WTC11 (cell line): ENCODE measurements around the gene PARD3B. TPM values are rescaled to one million over a fixed set of nuclear protein-coding genes. Genes with fewer than 3 reads are reported as not detected.
A peak's percentile ranks its signal among the peaks of the same experiment; 100 is the strongest.

Source experiments
- ATAC-seq: fragments of 200-7000 bp; cut with Tn5 transposase; 2 replicates; pipeline ENCODE4 v1.10.0; 2021; ENCODE audit warnings: mild to moderate bottlenecking, moderate library complexity
- CTCF ChIA-PET: fragments of 300-600 bp; sonication (Branson Sonifier 250); formaldehyde crosslinking; loops from one replicate; lab custom pipeline; 2021; ENCODE audit warnings: antibody characterized with exemption; lab: Charles Lee
- POLR2A ChIA-PET: fragments of 350-600 bp; sonication (Branson Sonifier 250); formaldehyde crosslinking; loops from one replicate; lab custom pipeline; 2021; ENCODE audit warnings: antibody characterized with exemption; lab: Charles Lee
- DNase-seq: peaks from one replicate; pipeline ENCODE4 v3.0.0; 2021; ENCODE audit warnings: low spot score
- H3K27ac Mint-ChIP-seq: 2 replicates; pipeline ENCODE4 v1.8.0; 2021; ENCODE audit warnings: mixed read lengths
- H3K27me3 Mint-ChIP-seq: 2 replicates; pipeline ENCODE4 v1.8.0; 2021; ENCODE audit warnings: low read depth, mild to moderate bottlenecking, moderate library complexity, mixed read lengths
- H3K36me3 Mint-ChIP-seq: 2 replicates; pipeline ENCODE4 v1.8.0; 2021; ENCODE audit warnings: mixed read lengths
- H3K4me1 Mint-ChIP-seq: 2 replicates; pipeline ENCODE4 v1.8.0; 2022; ENCODE audit warnings: mixed read lengths
- H3K4me3 Mint-ChIP-seq: 2 replicates; pipeline ENCODE4 v1.8.0; 2021; ENCODE audit warnings: mild to moderate bottlenecking, moderate library complexity, mixed read lengths
- H3K9me3 Mint-ChIP-seq: 2 replicates; pipeline ENCODE4 v1.8.0; 2021; ENCODE audit warnings: mixed read lengths
- CREB1 ChIP-seq: sonication (generic); formaldehyde crosslinking; IDR thresholded peaks from 2 replicates; pipeline ENCODE4 v1.8.0; 2023; ENCODE audit warnings: mild to moderate bottlenecking, missing genetic modification reagents
- CREM ChIP-seq: sonication (generic); formaldehyde crosslinking; IDR thresholded peaks from 2 replicates; pipeline ENCODE4 v1.8.1; 2022; ENCODE audit warnings: mild to moderate bottlenecking, missing genetic modification reagents, moderate library complexity
- ESRRA ChIP-seq: sonication (generic); formaldehyde crosslinking; IDR thresholded peaks from 2 replicates; pipeline ENCODE4 v1.8.1; 2022; ENCODE audit warnings: mild to moderate bottlenecking, missing genetic modification reagents, borderline replicate concordance
- HMGA2 ChIP-seq: fragments of 250-450 bp; sonication (Bioruptor Pico); IDR thresholded peaks from 2 replicates; pipeline ENCODE4 v1.4.0; 2021; ENCODE audit warnings: mild to moderate bottlenecking, moderate library complexity
- HMGXB4 ChIP-seq: sonication (generic); formaldehyde crosslinking; IDR thresholded peaks from 2 replicates; pipeline ENCODE4 v1.8.1; 2023; ENCODE audit warnings: mild to moderate bottlenecking, moderate library complexity, missing genetic modification reagents
- IRF2 ChIP-seq: sonication (generic); formaldehyde crosslinking; IDR thresholded peaks from 2 replicates; pipeline ENCODE4 v1.8.0; 2022; ENCODE audit warnings: low read depth, missing genetic modification reagents, borderline replicate concordance
- JUN ChIP-seq: sonication (generic); formaldehyde crosslinking; IDR thresholded peaks from 2 replicates; pipeline ENCODE4 v1.8.0; 2023; ENCODE audit warnings: mild to moderate bottlenecking, missing genetic modification reagents
- NR2C2 ChIP-seq: sonication (generic); formaldehyde crosslinking; IDR thresholded peaks from 2 replicates; pipeline ENCODE4 v1.8.0; 2022; ENCODE audit warnings: mild to moderate bottlenecking, missing genetic modification reagents
- RORB ChIP-seq: fragments of 250-450 bp; sonication (Bioruptor Pico); IDR thresholded peaks from 2 replicates; pipeline ENCODE4 v1.9.0; 2021; ENCODE audit warnings: mild to moderate bottlenecking
- SMAD3 ChIP-seq: sonication (generic); formaldehyde crosslinking; IDR thresholded peaks from 2 replicates; pipeline ENCODE4 v1.8.0; 2022; ENCODE audit warnings: missing genetic modification reagents, mild to moderate bottlenecking, borderline replicate concordance
- SMAD4 ChIP-seq: sonication (generic); formaldehyde crosslinking; IDR thresholded peaks from 2 replicates; pipeline ENCODE4 v1.8.0; 2022; ENCODE audit warnings: mild to moderate bottlenecking, missing genetic modification reagents
- TP53 ChIP-seq: sonication (generic); formaldehyde crosslinking; IDR thresholded peaks from 2 replicates; pipeline ENCODE4 v1.8.1; 2023; ENCODE audit warnings: mild to moderate bottlenecking, missing genetic modification reagents
- ZBTB21 ChIP-seq: sonication (generic); formaldehyde crosslinking; IDR thresholded peaks from 2 replicates; pipeline ENCODE4 v1.8.1; 2023; ENCODE audit warnings: mild to moderate bottlenecking, missing genetic modification reagents, borderline replicate concordance
- ZNF263 ChIP-seq: sonication (generic); formaldehyde crosslinking; IDR thresholded peaks from 2 replicates; pipeline ENCODE4 v1.8.1; 2022; ENCODE audit warnings: low read depth, mild to moderate bottlenecking, moderate library complexity, missing genetic modification reagents
- ZNF512 ChIP-seq: sonication (generic); formaldehyde crosslinking; IDR thresholded peaks from 2 replicates; pipeline ENCODE4 v1.8.1; 2022; ENCODE audit warnings: missing genetic modification reagents, borderline replicate concordance
- total RNA-seq: library from RNA; stranded (reverse); gene quantifications from 3 replicates; pipeline ENCODE4 v1.2.3, GENCODE V29; 2021
- TF ChIP-seq, protein P1 (sequence below): sonication (generic); formaldehyde crosslinking; IDR thresholded peaks from 2 replicates; pipeline ENCODE4 v1.8.0; 2022; ENCODE audit warnings: mild to moderate bottlenecking, missing genetic modification reagents
- TF ChIP-seq, protein P2 (sequence below): fragments of 250-450 bp; sonication (Bioruptor Pico); IDR thresholded peaks from 2 replicates; pipeline ENCODE4 v1.9.0; 2021; ENCODE audit warnings: mild to moderate bottlenecking, borderline replicate concordance
- TF ChIP-seq, protein P3 (sequence below): sonication (generic); formaldehyde crosslinking; IDR thresholded peaks from 2 replicates; pipeline ENCODE4 v1.8.1; 2022; ENCODE audit warnings: mild to moderate bottlenecking, moderate library complexity, missing genetic modification reagents
- TF ChIP-seq, protein P4 (sequence below): sonication (generic); formaldehyde crosslinking; IDR thresholded peaks from 2 replicates; pipeline ENCODE4 v1.8.0; 2023; ENCODE audit warnings: mild to moderate bottlenecking, missing genetic modification reagents
- TF ChIP-seq, protein P5 (sequence below): fragments of 250-450 bp; sonication (Bioruptor Pico); IDR thresholded peaks from 2 replicates; pipeline ENCODE4 v2.1.2; 2022; ENCODE audit warnings: mild to moderate bottlenecking, moderate library complexity

The PARD3B gene
- total RNA-seq, 1 experiment from 2014 or later, result 5.6 TPM

- H3K27me3 Mint-ChIP-seq, result peaks cover 6% of the 10 kb centered on the region
- peak; percentile 96 for ATAC-seq
- CTCF ChIA-PET, result interaction anchor here (1.0 kb wide), 1 partner anchor 278 kb away, joined by 3 read pairs; no protein-coding TSS in a partner anchor
These were observed 6.9 kb upstream of the PARD3B start for GRCh38 chr2:204538182-204539018.

More at GRCh38 chr2:204538182-204539018, 6.9 kb upstream of the PARD3B start:
- Mint-ChIP-seq H3K36me3 (no peaks in the 10 kb centered on the region), H3K9me3 (no peaks in the 10 kb centered on the region), H3K4me3 (no peak overlapping the region), H3K27ac (no peak overlapping the region), H3K4me1 (no peaks in the 10 kb centered on the region)
- TF ChIP-seq, protein P1, sequence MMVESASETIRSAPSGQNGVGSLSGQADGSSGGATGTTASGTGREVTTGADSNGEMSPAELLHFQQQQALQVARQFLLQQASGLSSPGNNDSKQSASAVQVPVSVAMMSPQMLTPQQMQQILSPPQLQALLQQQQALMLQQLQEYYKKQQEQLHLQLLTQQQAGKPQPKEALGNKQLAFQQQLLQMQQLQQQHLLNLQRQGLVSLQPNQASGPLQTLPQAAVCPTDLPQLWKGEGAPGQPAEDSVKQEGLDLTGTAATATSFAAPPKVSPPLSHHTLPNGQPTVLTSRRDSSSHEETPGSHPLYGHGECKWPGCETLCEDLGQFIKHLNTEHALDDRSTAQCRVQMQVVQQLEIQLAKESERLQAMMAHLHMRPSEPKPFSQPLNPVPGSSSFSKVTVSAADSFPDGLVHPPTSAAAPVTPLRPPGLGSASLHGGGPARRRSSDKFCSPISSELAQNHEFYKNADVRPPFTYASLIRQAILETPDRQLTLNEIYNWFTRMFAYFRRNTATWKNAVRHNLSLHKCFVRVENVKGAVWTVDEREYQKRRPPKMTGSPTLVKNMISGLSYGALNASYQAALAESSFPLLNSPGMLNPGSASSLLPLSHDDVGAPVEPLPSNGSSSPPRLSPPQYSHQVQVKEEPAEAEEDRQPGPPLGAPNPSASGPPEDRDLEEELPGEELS, result no peak
- TF ChIP-seq NR2C2 (CRISPR knock-in tag), result no peak
- no peak for TF ChIP-seq ZBTB21 (CRISPR knock-in tag)
- no peak for TF ChIP-seq ZNF263
- no peak for TF ChIP-seq RORB (CRISPR knock-in tag)
- TF ChIP-seq CREB1 (CRISPR knock-in tag), result no peak
- TF ChIP-seq, protein P2, sequence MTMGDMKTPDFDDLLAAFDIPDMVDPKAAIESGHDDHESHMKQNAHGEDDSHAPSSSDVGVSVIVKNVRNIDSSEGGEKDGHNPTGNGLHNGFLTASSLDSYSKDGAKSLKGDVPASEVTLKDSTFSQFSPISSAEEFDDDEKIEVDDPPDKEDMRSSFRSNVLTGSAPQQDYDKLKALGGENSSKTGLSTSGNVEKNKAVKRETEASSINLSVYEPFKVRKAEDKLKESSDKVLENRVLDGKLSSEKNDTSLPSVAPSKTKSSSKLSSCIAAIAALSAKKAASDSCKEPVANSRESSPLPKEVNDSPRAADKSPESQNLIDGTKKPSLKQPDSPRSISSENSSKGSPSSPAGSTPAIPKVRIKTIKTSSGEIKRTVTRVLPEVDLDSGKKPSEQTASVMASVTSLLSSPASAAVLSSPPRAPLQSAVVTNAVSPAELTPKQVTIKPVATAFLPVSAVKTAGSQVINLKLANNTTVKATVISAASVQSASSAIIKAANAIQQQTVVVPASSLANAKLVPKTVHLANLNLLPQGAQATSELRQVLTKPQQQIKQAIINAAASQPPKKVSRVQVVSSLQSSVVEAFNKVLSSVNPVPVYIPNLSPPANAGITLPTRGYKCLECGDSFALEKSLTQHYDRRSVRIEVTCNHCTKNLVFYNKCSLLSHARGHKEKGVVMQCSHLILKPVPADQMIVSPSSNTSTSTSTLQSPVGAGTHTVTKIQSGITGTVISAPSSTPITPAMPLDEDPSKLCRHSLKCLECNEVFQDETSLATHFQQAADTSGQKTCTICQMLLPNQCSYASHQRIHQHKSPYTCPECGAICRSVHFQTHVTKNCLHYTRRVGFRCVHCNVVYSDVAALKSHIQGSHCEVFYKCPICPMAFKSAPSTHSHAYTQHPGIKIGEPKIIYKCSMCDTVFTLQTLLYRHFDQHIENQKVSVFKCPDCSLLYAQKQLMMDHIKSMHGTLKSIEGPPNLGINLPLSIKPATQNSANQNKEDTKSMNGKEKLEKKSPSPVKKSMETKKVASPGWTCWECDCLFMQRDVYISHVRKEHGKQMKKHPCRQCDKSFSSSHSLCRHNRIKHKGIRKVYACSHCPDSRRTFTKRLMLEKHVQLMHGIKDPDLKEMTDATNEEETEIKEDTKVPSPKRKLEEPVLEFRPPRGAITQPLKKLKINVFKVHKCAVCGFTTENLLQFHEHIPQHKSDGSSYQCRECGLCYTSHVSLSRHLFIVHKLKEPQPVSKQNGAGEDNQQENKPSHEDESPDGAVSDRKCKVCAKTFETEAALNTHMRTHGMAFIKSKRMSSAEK (CRISPR knock-in tag), result no peak
- TF ChIP-seq HMGXB4 (CRISPR knock-in tag), result no peak
- TF ChIP-seq, protein P3, sequence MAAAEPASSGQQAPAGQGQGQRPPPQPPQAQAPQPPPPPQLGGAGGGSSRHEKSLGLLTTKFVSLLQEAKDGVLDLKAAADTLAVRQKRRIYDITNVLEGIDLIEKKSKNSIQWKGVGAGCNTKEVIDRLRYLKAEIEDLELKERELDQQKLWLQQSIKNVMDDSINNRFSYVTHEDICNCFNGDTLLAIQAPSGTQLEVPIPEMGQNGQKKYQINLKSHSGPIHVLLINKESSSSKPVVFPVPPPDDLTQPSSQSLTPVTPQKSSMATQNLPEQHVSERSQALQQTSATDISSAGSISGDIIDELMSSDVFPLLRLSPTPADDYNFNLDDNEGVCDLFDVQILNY (CRISPR knock-in tag), result no peak
- TF ChIP-seq, protein P4, sequence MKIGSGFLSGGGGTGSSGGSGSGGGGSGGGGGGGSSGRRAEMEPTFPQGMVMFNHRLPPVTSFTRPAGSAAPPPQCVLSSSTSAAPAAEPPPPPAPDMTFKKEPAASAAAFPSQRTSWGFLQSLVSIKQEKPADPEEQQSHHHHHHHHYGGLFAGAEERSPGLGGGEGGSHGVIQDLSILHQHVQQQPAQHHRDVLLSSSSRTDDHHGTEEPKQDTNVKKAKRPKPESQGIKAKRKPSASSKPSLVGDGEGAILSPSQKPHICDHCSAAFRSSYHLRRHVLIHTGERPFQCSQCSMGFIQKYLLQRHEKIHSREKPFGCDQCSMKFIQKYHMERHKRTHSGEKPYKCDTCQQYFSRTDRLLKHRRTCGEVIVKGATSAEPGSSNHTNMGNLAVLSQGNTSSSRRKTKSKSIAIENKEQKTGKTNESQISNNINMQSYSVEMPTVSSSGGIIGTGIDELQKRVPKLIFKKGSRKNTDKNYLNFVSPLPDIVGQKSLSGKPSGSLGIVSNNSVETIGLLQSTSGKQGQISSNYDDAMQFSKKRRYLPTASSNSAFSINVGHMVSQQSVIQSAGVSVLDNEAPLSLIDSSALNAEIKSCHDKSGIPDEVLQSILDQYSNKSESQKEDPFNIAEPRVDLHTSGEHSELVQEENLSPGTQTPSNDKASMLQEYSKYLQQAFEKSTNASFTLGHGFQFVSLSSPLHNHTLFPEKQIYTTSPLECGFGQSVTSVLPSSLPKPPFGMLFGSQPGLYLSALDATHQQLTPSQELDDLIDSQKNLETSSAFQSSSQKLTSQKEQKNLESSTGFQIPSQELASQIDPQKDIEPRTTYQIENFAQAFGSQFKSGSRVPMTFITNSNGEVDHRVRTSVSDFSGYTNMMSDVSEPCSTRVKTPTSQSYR (CRISPR knock-in tag), result no peak
- TF ChIP-seq TP53 (CRISPR knock-in tag), result no peak
- no peak for TF ChIP-seq CREM (CRISPR knock-in tag)
- TF ChIP-seq IRF2 (CRISPR knock-in tag), result no peak
- no peak for TF ChIP-seq SMAD4 (CRISPR knock-in tag)
- TF ChIP-seq, protein P5, sequence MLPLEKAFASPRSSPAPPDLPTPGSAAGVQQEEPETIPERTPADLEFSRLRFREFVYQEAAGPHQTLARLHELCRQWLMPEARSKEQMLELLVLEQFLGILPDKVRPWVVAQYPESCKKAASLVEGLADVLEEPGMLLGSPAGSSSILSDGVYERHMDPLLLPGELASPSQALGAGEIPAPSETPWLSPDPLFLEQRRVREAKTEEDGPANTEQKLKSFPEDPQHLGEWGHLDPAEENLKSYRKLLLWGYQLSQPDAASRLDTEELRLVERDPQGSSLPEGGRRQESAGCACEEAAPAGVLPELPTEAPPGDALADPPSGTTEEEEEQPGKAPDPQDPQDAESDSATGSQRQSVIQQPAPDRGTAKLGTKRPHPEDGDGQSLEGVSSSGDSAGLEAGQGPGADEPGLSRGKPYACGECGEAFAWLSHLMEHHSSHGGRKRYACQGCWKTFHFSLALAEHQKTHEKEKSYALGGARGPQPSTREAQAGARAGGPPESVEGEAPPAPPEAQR (CRISPR knock-in tag), result no peak
- TF ChIP-seq SMAD3, result no peak
- TF ChIP-seq HMGA2 (CRISPR knock-in tag), result no peak
- TF ChIP-seq JUN, result no peak
- no peak for TF ChIP-seq ZNF512 (CRISPR knock-in tag)
- TF ChIP-seq ESRRA (CRISPR knock-in tag), result no peak
- DNase-seq, result peak; percentile 19
- POLR2A ChIA-PET, result no interaction called here
